B cell (primary cell): ENCODE results near the gene TRMU. TPM values are rescaled to one million over a fixed set of nuclear protein-coding genes. Genes with fewer than 3 reads are reported as not detected.

ENCODE experiments used
- ATAC-seq: fragments of 200-7000 bp; cut with Tn5 transposase; one replicate; pipeline ENCODE4 v1.10.0; 2021; ENCODE audit warnings: low read depth, mild to moderate bottlenecking, moderate number of reproducible peaks, moderate library complexity
- CTCF ChIA-PET: fragments of 350-600 bp; sonication (Branson Sonifier 250); formaldehyde crosslinking; loops from one replicate; lab custom pipeline; 2021; ENCODE audit warnings: antibody characterized with exemption, inconsistent platforms; lab: Charles Lee
- POLR2A ChIA-PET: fragments of 350-600 bp; sonication (Branson Sonifier 250); formaldehyde crosslinking; loops from one replicate; lab custom pipeline; 2021; ENCODE audit warnings: antibody characterized with exemption; lab: Charles Lee
- DNase-seq: peaks from one replicate; pipeline ENCODE4 v3.0.0; 2013
- H2AFZ ChIP-seq: 2 replicates; pipeline ENCODE4 v1.6.1; 2012; ENCODE audit warnings: mild to moderate bottlenecking, low read depth, low read length; ENCODE audit not compliant: insufficient read depth, poor library complexity, severe bottlenecking
- H3K27ac ChIP-seq, 2 donors: 1 replicate in 1 of 2; 2 replicates in 1 of 2; pipeline ENCODE4 v1.5.1; 2012 to 2013; ENCODE audit warnings: low read length in 2 of 2, mild to moderate bottlenecking in 2 of 2, moderate library complexity in 1 of 2
- H3K27me3 ChIP-seq, 4 experiments: fragments of 200-600 bp in 1 of 4; sonication (generic) in 1 of 4; replicated peaks in 1 of 4; 1 replicate in 2 of 4; 2 replicates in 2 of 4; pipeline versions ENCODE4 v1.6.1 to v1.7.0; 2013 to 2016; ENCODE audit warnings: low read length in 3 of 4, mild to moderate bottlenecking in 2 of 4, mixed read lengths in 1 of 4, moderate library complexity in 1 of 4; ENCODE audit not compliant: insufficient read depth in 4 of 4, control insufficient read depth in 3 of 4; ENCODE audit errors: control extremely low read depth in 1 of 4
- H3K36me3 ChIP-seq, 2 experiments: replicated peaks in 1 of 2; 1 replicate in 1 of 2; 2 replicates in 1 of 2; pipeline versions ENCODE4 v1.6.1 to v1.7.1; 2013; ENCODE audit warnings: low read length in 1 of 2; ENCODE audit not compliant: insufficient read depth in 2 of 2, control insufficient read depth in 1 of 2; ENCODE audit errors: control extremely low read depth in 1 of 2, extremely low read depth in 1 of 2
- H3K4me1 ChIP-seq, 2 donors: fragments of 200-600 bp in 1 of 2; sonication (generic) in 1 of 2; 1 replicate in 1 of 2; 2 replicates in 1 of 2; pipeline versions ENCODE4 v1.5.1 to v1.6.1; 2013 to 2017; ENCODE audit warnings: low read length in 2 of 2; ENCODE audit not compliant: control insufficient read depth in 2 of 2, insufficient read depth in 2 of 2
- H3K4me2 ChIP-seq: replicated peaks from 2 replicates; pipeline ENCODE3; 2012; ENCODE audit warnings: mild to moderate bottlenecking, low read depth, low read length; ENCODE audit not compliant: poor library complexity, severe bottlenecking
- H3K4me3 ChIP-seq, 5 experiments: fragments of 200-600 bp in 1 of 5; sonication (generic) in 1 of 5; 1 replicate in 3 of 5; 2 replicates in 2 of 5; pipeline versions ENCODE4 v1.5.1 to v1.7.0; 2011 to 2016; ENCODE audit warnings: low read length in 4 of 5, mild to moderate bottlenecking in 4 of 5, low read depth in 2 of 5, control low read depth in 1 of 5, moderate library complexity in 1 of 5; ENCODE audit not compliant: insufficient read depth in 1 of 5; ENCODE audit errors: control extremely low read depth in 1 of 5, extremely low read depth in 1 of 5
- H3K79me2 ChIP-seq: fragments of 200-600 bp; sonication (generic); one replicate; pipeline ENCODE4 v1.6.0; 2016; ENCODE audit warnings: low read length; ENCODE audit not compliant: control insufficient read depth, insufficient read depth
- H3K9ac ChIP-seq: fragments of 200-600 bp; sonication (generic); 2 replicates; pipeline ENCODE4 v1.6.1; 2017; ENCODE audit warnings: mild to moderate bottlenecking, low read length, moderate library complexity
- H3K9me3 ChIP-seq, 3 donors: one replicate each; pipeline versions ENCODE4 v1.6.1 to v1.7.1; 2013; ENCODE audit warnings: low read length in 2 of 3; ENCODE audit not compliant: control insufficient read depth in 2 of 3, insufficient read depth in 1 of 3; ENCODE audit errors: control extremely low read depth in 1 of 3
- H4K20me1 ChIP-seq: 2 replicates; pipeline ENCODE4 v1.6.0; 2012; ENCODE audit warnings: mild to moderate bottlenecking, low read length; ENCODE audit not compliant: insufficient read depth, control insufficient read depth, poor library complexity, severe bottlenecking
- H3K27ac Mint-ChIP-seq: one replicate; pipeline ENCODE4 v1.8.0; 2021; ENCODE audit warnings: mixed read lengths
- H3K27me3 Mint-ChIP-seq: one replicate; pipeline ENCODE4 v1.8.0; 2021; ENCODE audit warnings: mixed read lengths
- H3K4me1 Mint-ChIP-seq: one replicate; pipeline ENCODE4 v1.8.0; 2021; ENCODE audit warnings: mixed read lengths
- H3K4me3 Mint-ChIP-seq: one replicate; pipeline ENCODE4 v1.8.0; 2021; ENCODE audit warnings: mixed read lengths
- H3K9me3 Mint-ChIP-seq: one replicate; pipeline ENCODE4 v1.8.0; 2022; ENCODE audit warnings: mixed read lengths; ENCODE audit not compliant: insufficient read depth
- CTCF ChIP-seq: fragments of 200-600 bp; IDR thresholded peaks from one replicate; pipeline ENCODE4 v1.8.0; 2022; ENCODE audit warnings: antibody characterized with exemption, mild to moderate bottlenecking
- EZH2 ChIP-seq: IDR thresholded peaks from 2 replicates; pipeline ENCODE4 v1.6.1; 2012; ENCODE audit warnings: borderline replicate concordance, low read depth, mild to moderate bottlenecking, moderate library complexity, low read length; ENCODE audit not compliant: insufficient read depth, poor library complexity, severe bottlenecking
- WGBS: methylation state at CpG from one replicate; pipeline ENCODE4 v1.1.5; 2013; ENCODE audit warnings: missing lambda C conversion rate; ENCODE audit not compliant: insufficient coverage; 5-methylcytosine and 5-hydroxymethylcytosine counted together
- intact Hi-C: fragments of 100-400 bp; cut with micrococcal nuclease; formaldehyde crosslinking; loops from one replicate; pipeline ENCODE4 v1.10.0; 2022
- polyA plus RNA-seq: library from polyadenylated mRNA; depleted of rRNA; stranded (reverse); fragments of >200 nt; gene quantifications from 2 replicates; pipeline ENCODE4 v1.2.3, GENCODE V29; 2012
- total RNA-seq, 2 donors: library from RNA; stranded (reverse); fragments of 120-200 nt in 1 of 2; gene quantifications; 1 replicate in 1 of 2; 2 replicates in 1 of 2; pipeline versions ENCODE4 v1.2.3 to v1.2.4, GENCODE V29; 2013 to 2022

Gene TRMU
- total and polyA plus RNA-seq, 2 donors (not counting 1 experiment from before 2014, with no cell fraction given), result 51.0 to 76.9 TPM

- no peak for DNase-seq
- ChIA-PET POLR2A (no interaction called here), CTCF (interaction anchor here (1.0 to 2.0 kb wide), 2 partner anchors 9 to 165 kb away, joined by 4 to 13 read pairs; no protein-coding TSS in a partner anchor)
- H3K9me3 ChIP-seq, result peaks cover 0 to 30% (median 14%) of the 10 kb centered on the region in 3 donors
- H3K4me1 ChIP-seq, result peaks cover 9 to 20% of the 10 kb centered on the region in 2 donors
- no peak overlapping the region for H3K4me3 ChIP-seq
- H3K4me2 ChIP-seq, result no peak overlapping the region
- H3K27ac Mint-ChIP-seq, result no peak overlapping the region
- H3K4me1 Mint-ChIP-seq, result peaks cover 5% of the 10 kb centered on the region
- TF ChIP-seq CTCF (no peak), EZH2 (no peak)
- H3K27me3 ChIP-seq, result peaks cover 0 to 6% (median 0%) of the 10 kb centered on the region in 4 experiments
- no peaks in the 10 kb centered on the region for H3K79me2 ChIP-seq
- no peaks in the 10 kb centered on the region for H3K27me3 Mint-ChIP-seq
- no peak overlapping the region for H2AFZ ChIP-seq
- no peak for ATAC-seq
- H4K20me1 ChIP-seq, result no peaks in the 10 kb centered on the region
- intact Hi-C loops, result no loop called here
- WGBS, result 97% methylated on average over 17 of the region's 19 CpGs
- no peak overlapping the region for H3K9ac ChIP-seq
- no peak overlapping the region for H3K4me3 Mint-ChIP-seq
- no peak overlapping the region for H3K27ac ChIP-seq
- peaks cover 2% of the 10 kb centered on the region for H3K9me3 Mint-ChIP-seq
- H3K36me3 ChIP-seq, result peaks cover 6 to 77% of the 10 kb centered on the region in 2 experiments
These were observed 41.5 kb downstream of the TRMU start for GRCh38 chr22:46376908-46377524.
